Measurements from ENCODE around the gene CXCL14. TPM values are rescaled to one million over a fixed set of nuclear protein-coding genes. Genes with fewer than 3 reads are reported as not detected.

The CXCL14 gene
- polyA plus RNA-seq, 1 of the 3 experiments (the other 2 are of a cell fraction): 0.05 TPM

GRCh38 chr5:135559354-135559753 lies 19.4 kb downstream of the CXCL14 start:
- no peak for TF ChIP-seq JUND (IDR thresholded peaks at IDR 0.05)
- peak; percentile 79; the same call in 1 of the 2 replicates for TF ChIP-seq USF1 (IDR thresholded peaks at IDR 0.05; ENCODE audit: borderline replicate concordance, low read depth)
- no peak for TF ChIP-seq POLR2AphosphoS5 (IDR thresholded peaks at IDR 0.05; ENCODE audit: low read depth, low read length)
- peaks cover 33% of the 10 kb centered on the region for H3K27me3 ChIP-seq (ENCODE audit: insufficient read depth)
- H3K79me2 ChIP-seq (ENCODE audit: insufficient read depth): no peaks in the 10 kb centered on the region
- H2AFZ ChIP-seq (ENCODE audit: low read depth): no peak overlapping the region; the same call in 1 of the 2 replicates
- H3K27ac ChIP-seq (ENCODE audit: low read depth in 2 of 2, low read length in 1 of 2): no peak overlapping the region
- H3K4me1 ChIP-seq (ENCODE audit: control insufficient read depth in 1 of 2, insufficient read depth in 2 of 2, low read depth in 1 of 2, low read length in 1 of 2): no peaks in the 10 kb centered on the region; a peak in 1 of 4 replicates
- WGBS (ENCODE audit: low lambda C conversion rate): 62% methylated on average over 6 of the region's 6 CpGs
- DNase-seq: no peak
- H3F3A ChIP-seq (replicated peaks; ENCODE audit: insufficient read depth): no peaks in the 10 kb centered on the region
- no peak overlapping the region for H3K4me3 ChIP-seq (ENCODE audit: low read depth in 2 of 2, low read length in 1 of 2)
- H3K9me2 ChIP-seq: no peaks in the 10 kb centered on the region
- H4K20me1 ChIP-seq (ENCODE audit: insufficient read depth): no peaks in the 10 kb centered on the region
- CTCF ChIA-PET: interaction anchor here (1.1 to 25.1 kb wide), 8 partner anchors 8 to 652 kb away, joined by 3 to 409 read pairs (median 36); partner anchors contain the start of gene SLC25A48
- H3K36me3 ChIP-seq (replicated peaks in 1 of 2; ENCODE audit: control insufficient read depth in 1 of 2, insufficient read depth in 2 of 2, low read length in 1 of 2): no peaks in the 10 kb centered on the region
- H3K9me3 ChIP-seq: no peaks in the 10 kb centered on the region
- POLR2A ChIA-PET: no interaction called here
- no peak overlapping the region for H3K9ac ChIP-seq
- no peak overlapping the region for H3K4me2 ChIP-seq

GRCh38 chr5:135557076-135557838 lies 21.5 kb downstream of the CXCL14 start:
- Histone ChIP-seq H3K27me3 (ENCODE audit: insufficient read depth) (peaks cover 29% of the 10 kb centered on the region), H3K4me2 (no peak overlapping the region), H3K9ac (no peak overlapping the region), H3K4me3 (ENCODE audit: low read depth in 2 of 2, low read length in 1 of 2) (no peak overlapping the region), H3K27ac (ENCODE audit: low read depth in 2 of 2, low read length in 1 of 2) (no peak overlapping the region), H4K20me1 (ENCODE audit: insufficient read depth) (no peaks in the 10 kb centered on the region), H3K9me3 (no peaks in the 10 kb centered on the region), H3K79me2 (ENCODE audit: insufficient read depth) (no peaks in the 10 kb centered on the region), H3K9me2 (no peaks in the 10 kb centered on the region), H2AFZ (ENCODE audit: low read depth) (no peak overlapping the region), H3K4me1 (ENCODE audit: control insufficient read depth in 1 of 2, insufficient read depth in 2 of 2, low read depth in 1 of 2, low read length in 1 of 2) (no peaks in the 10 kb centered on the region; a peak in 1 of 4 replicates), H3F3A (replicated peaks; ENCODE audit: insufficient read depth) (no peaks in the 10 kb centered on the region), H3K36me3 (replicated peaks in 1 of 2; ENCODE audit: control insufficient read depth in 1 of 2, insufficient read depth in 2 of 2, low read length in 1 of 2) (no peaks in the 10 kb centered on the region)
- 44% methylated on average over 10 of the region's 11 CpGs for WGBS (ENCODE audit: low lambda C conversion rate)
- TF ChIP-seq MAX (IDR thresholded peaks at IDR 0.05; ENCODE audit: low read depth): no peak
- TF ChIP-seq IRF3 (IDR thresholded peaks at IDR 0.05; ENCODE audit: low read depth, low read length): no peak
- TF ChIP-seq TEAD4 (IDR thresholded peaks at IDR 0.05; ENCODE audit: borderline replicate concordance, insufficient read depth): no peak
- POLR2A ChIA-PET: no interaction called here
- CTCF ChIA-PET: interaction anchor here (5.6 to 25.1 kb wide), 7 partner anchors 6 to 274 kb away, joined by 68 to 791 read pairs (median 205); partner anchors contain the start of gene SLC25A48
- no peak for DNase-seq

GRCh38 chr5:135556620-135557019 lies 22.2 kb downstream of the CXCL14 start:
- Histone ChIP-seq H3K4me3 (ENCODE audit: low read depth in 2 of 2, low read length in 1 of 2) (no peak overlapping the region), H3K36me3 (replicated peaks in 1 of 2; ENCODE audit: control insufficient read depth in 1 of 2, insufficient read depth in 2 of 2, low read length in 1 of 2) (no peaks in the 10 kb centered on the region), H3F3A (replicated peaks; ENCODE audit: insufficient read depth) (no peaks in the 10 kb centered on the region), H3K27ac (ENCODE audit: low read depth in 2 of 2, low read length in 1 of 2) (no peak overlapping the region), H3K27me3 (ENCODE audit: insufficient read depth) (peaks cover 29% of the 10 kb centered on the region), H3K4me2 (no peak overlapping the region), H3K9ac (no peak overlapping the region), H4K20me1 (ENCODE audit: insufficient read depth) (no peaks in the 10 kb centered on the region), H3K79me2 (ENCODE audit: insufficient read depth) (no peaks in the 10 kb centered on the region), H3K9me2 (no peaks in the 10 kb centered on the region), H3K9me3 (no peaks in the 10 kb centered on the region), H3K4me1 (ENCODE audit: control insufficient read depth in 1 of 2, insufficient read depth in 2 of 2, low read depth in 1 of 2, low read length in 1 of 2) (no peaks in the 10 kb centered on the region; a peak in 1 of 4 replicates), H2AFZ (ENCODE audit: low read depth) (no peak overlapping the region)
- no peak for DNase-seq
- ChIA-PET POLR2A (no interaction called here), CTCF (interaction anchor here (1.1 to 13.1 kb wide), 5 partner anchors 9 to 278 kb away, joined by 3 to 791 read pairs (median 113); partner anchors contain the start of gene SLC25A48)
- 50% methylated on average over 7 of the region's 7 CpGs for WGBS (ENCODE audit: low lambda C conversion rate)
- TF ChIP-seq NRF1 (IDR thresholded peaks at IDR 0.05; ENCODE audit: low read depth, low read length): no peak
- no peak for TF ChIP-seq RFX5 (IDR thresholded peaks at IDR 0.05; ENCODE audit: low read length)
- TF ChIP-seq POLR2AphosphoS5 (IDR thresholded peaks at IDR 0.05; ENCODE audit: low read depth, low read length): no peak
- no peak for TF ChIP-seq EP300 (IDR thresholded peaks at IDR 0.05; ENCODE audit: borderline replicate concordance in 1 of 2, low read depth in 1 of 2, low read length in 1 of 2)
- no peak for TF ChIP-seq FOXM1 (IDR thresholded peaks at IDR 0.05; ENCODE audit: low read depth)
- no peak for TF ChIP-seq MEF2A (IDR thresholded peaks at IDR 0.05; ENCODE audit: borderline replicate concordance, low read depth)
- TF ChIP-seq EZH2phosphoT487 (IDR thresholded peaks at IDR 0.05; ENCODE audit: borderline replicate concordance, low read depth): no peak
- TF ChIP-seq CHD2 (IDR thresholded peaks at IDR 0.05; ENCODE audit: low read length, partially characterized antibody): no peak
- TF ChIP-seq RAD21 (IDR thresholded peaks at IDR 0.05; ENCODE audit: low read length): no peak
- no peak for TF ChIP-seq USF2 (IDR thresholded peaks at IDR 0.05; ENCODE audit: borderline replicate concordance, low read depth, low read length)
- TF ChIP-seq FOSL2 (IDR thresholded peaks at IDR 0.05; ENCODE audit: borderline replicate concordance, low read depth): no peak
- no peak for TF ChIP-seq IRF3 (IDR thresholded peaks at IDR 0.05; ENCODE audit: low read depth, low read length)
